ENCODE measurements around the gene INF2. TPM values are rescaled to one million over a fixed set of nuclear protein-coding genes. Genes with fewer than 3 reads are reported as not detected.

The INF2 gene
- total RNA-seq, 1 experiment from 2014 or later: 58.3 TPM

DNA sequence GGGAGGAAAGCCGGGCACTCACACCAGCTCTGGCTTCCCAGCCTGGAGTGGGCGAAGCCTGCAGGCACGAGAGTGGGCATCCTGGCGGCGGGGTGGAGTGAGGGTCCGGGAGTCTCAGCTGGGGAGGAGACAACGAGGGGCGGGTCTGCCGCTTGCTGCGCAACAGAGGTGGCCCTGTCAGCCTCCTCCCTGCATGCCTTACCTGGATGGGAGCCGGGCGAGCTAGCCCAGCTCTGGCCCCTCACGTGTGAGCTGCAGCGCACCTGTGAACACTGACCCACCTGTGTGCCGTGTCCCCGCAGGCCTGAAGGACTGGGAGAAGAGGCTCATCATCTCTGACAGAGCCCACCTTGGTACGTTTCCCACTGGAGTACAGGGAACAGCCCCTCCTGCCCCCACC, 49.6 kb downstream of the INF2 start:
- WGBS (ENCODE audit: extremely low coverage, insufficient read length, low lambda C conversion rate): no CpG with 5 or more reads among the region's 17 CpGs
- H3K4me1 ChIP-seq (ENCODE audit: insufficient read depth, low read length): no peaks in the 10 kb centered on the region
- H3K4me2 ChIP-seq (ENCODE audit: insufficient read depth, insufficient read length, low read length): no peak overlapping the region

More for the DNA sequence above, 49.6 kb downstream of the INF2 start:
- Histone ChIP-seq H3K56ac (ENCODE audit: insufficient read length, low read depth, low read length) (no peak overlapping the region), H2BK15ac (ENCODE audit: low read depth, low read length) (no peak overlapping the region), H2AK5ac (ENCODE audit: insufficient read length, low read length) (no peak overlapping the region), H2BK20ac (ENCODE audit: low read depth, low read length, poor library complexity, severe bottlenecking) (no peak overlapping the region), H3T11ph (ENCODE audit: low read length) (no peak overlapping the region), H3K14ac (ENCODE audit: insufficient read depth, low read length) (no peak overlapping the region), H3K4ac (ENCODE audit: low read depth, low read length) (no peak overlapping the region), H2BK120ac (ENCODE audit: low read depth, low read length, poor library complexity, severe bottlenecking) (no peak overlapping the region), H3K79me2 (ENCODE audit: insufficient read depth, low read length) (no peaks in the 10 kb centered on the region), H4K20me1 (ENCODE audit: control insufficient read depth, insufficient read depth, insufficient read length) (no peaks in the 10 kb centered on the region), H3K27ac (ENCODE audit: insufficient read length, low read depth, low read length) (no peak overlapping the region), H2BK12ac (ENCODE audit: insufficient read length, low read depth, low read length) (no peak overlapping the region), H2BK5ac (ENCODE audit: insufficient read length, low read length) (no peak overlapping the region), H4K8ac (replicated peaks; ENCODE audit: insufficient read length, low read depth, low read length) (no peak overlapping the region), H3K23me2 (ENCODE audit: insufficient read length, low read depth, low read length, poor library complexity, severe bottlenecking) (no peaks in the 10 kb centered on the region), H3K79me1 (ENCODE audit: insufficient read depth, low read depth, low read length, poor library complexity, severe bottlenecking) (no peaks in the 10 kb centered on the region), H3K27me3 (ENCODE audit: insufficient read depth, low read length) (no peaks in the 10 kb centered on the region), H3K18ac (ENCODE audit: insufficient read length, low read depth, low read length) (no peak overlapping the region), H4K91ac (ENCODE audit: insufficient read length, low read depth, low read length) (no peak overlapping the region), H3K9ac (ENCODE audit: extremely low read depth, insufficient read length, low read length) (no peak overlapping the region), H4K5ac (ENCODE audit: insufficient read length, low read depth, low read length) (no peak overlapping the region), H3K23ac (ENCODE audit: insufficient read length, low read depth, low read length) (no peak overlapping the region), H2AFZ (ENCODE audit: low read length) (no peak overlapping the region), H3K9me3 (ENCODE audit: control insufficient read depth, low read depth, low read length) (no peaks in the 10 kb centered on the region)
- TF ChIP-seq, protein P1, sequence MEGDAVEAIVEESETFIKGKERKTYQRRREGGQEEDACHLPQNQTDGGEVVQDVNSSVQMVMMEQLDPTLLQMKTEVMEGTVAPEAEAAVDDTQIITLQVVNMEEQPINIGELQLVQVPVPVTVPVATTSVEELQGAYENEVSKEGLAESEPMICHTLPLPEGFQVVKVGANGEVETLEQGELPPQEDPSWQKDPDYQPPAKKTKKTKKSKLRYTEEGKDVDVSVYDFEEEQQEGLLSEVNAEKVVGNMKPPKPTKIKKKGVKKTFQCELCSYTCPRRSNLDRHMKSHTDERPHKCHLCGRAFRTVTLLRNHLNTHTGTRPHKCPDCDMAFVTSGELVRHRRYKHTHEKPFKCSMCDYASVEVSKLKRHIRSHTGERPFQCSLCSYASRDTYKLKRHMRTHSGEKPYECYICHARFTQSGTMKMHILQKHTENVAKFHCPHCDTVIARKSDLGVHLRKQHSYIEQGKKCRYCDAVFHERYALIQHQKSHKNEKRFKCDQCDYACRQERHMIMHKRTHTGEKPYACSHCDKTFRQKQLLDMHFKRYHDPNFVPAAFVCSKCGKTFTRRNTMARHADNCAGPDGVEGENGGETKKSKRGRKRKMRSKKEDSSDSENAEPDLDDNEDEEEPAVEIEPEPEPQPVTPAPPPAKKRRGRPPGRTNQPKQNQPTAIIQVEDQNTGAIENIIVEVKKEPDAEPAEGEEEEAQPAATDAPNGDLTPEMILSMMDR (conservative IDR thresholded peaks at IDR 0.05): no peak
- H3K27me3 Mint-ChIP-seq (ENCODE audit: low read depth): peaks cover 14% of the 10 kb centered on the region
- no peak for DNase-seq
- H3K4me3 Mint-ChIP-seq: no peak overlapping the region
- H3K27ac Mint-ChIP-seq: no peak overlapping the region
- H3K9me3 Mint-ChIP-seq: no peaks in the 10 kb centered on the region
- peaks cover 0 to 3% of the 10 kb centered on the region in 2 experiments; a peak in 1 of 4 replicates for H3K4me1 Mint-ChIP-seq
- peaks cover 3 to 14% (median 4%) of the 10 kb centered on the region in 3 experiments; a peak in 6 of 7 replicates for H3K36me3 Mint-ChIP-seq (ENCODE audit: insufficient read depth in 1 of 3, low read depth in 3 of 3)

Measured in H9 (cell line).